Measurements from ENCODE around the gene KRT3. TPM values are rescaled to one million over a fixed set of nuclear protein-coding genes. Genes with fewer than 3 reads are reported as not detected.

Gene KRT3
- not detected in 2 replicates for total RNA-seq

DNA sequence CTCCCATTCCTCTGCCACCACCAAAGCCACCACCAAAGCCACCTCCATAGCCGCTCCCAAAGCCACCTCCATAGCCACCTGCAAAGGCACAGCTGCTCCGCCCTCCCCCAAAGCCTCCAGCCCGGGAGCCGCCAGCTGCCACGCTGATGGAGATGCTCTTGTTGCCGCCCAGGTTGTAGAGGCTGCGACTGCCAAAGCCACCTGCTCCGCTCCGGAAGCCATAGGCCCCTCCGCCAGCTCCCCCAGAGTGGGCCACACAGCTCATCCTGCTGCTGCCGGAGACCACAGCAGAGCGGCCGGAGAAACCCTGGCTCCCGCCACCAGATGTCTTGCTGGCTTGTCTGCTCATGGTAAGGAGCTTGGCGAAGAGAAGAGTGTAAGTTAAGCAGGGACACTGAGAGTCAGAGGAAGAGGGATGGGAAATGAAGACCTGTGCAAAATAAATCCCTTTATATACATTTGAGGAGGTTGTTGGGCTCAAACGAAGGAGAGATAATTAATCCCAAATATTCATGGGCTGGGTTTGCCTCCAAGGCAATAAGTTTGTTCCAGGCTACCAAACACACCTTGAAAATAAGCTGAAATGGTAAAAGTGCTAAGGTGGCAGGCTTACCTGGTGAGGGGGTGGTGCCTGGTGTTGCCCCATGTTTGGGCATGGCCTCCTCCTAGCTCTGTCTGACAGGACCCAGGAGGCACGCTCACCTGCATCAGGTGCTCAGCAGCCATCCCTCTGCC lies at the start of gene KRT3:
TSS of gene KRT3 (minus strand) at position 424 of the 735 bp plus-strand sequence. CDS start at position 349, 75 bp downstream.

DNA sequence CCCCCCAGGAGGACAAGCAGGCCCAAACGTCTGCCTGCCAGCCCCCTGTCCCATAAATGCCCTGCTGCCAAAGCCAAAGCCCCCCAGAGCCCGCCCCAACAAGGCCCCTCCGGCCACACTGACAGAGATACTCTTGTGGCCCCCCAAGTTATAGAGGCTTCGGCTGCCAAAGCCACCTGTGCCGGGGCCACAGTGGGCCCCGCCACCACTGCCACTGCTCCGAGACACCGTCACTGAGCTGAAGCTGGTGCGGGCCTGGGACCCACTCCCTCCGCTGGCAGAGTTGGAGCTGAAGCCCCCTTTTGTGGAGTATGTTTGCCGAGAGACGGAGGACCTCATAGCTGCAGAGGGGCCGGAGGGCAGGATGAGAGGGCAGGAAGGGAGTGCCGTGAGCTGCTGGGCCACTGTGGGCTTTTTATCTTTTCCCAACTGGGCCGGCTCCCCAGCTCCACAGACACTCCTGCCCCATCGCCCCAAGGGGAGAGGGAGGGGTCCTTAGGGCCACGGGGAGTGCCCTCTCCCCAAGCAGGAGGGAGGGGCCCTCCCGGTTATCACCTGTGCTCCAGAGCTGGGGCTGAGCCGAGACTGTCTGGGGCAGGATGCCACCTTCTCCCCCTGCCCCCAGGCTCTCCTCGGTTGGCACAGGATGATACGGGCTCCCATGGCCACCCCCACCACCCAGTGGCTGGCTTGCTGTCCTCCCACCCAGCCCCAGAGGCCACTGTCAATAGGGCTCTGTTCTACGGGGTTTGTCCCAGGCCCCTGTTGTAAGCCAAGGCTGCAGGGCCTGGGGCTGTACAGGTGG lies 38.2 kb upstream of the KRT3 start, which contains the start of gene KRT79:
TSS of gene KRT79 (minus strand) at position 390 of the 805 bp plus-strand sequence. CDS start at position 339, 51 bp downstream.

DNA sequence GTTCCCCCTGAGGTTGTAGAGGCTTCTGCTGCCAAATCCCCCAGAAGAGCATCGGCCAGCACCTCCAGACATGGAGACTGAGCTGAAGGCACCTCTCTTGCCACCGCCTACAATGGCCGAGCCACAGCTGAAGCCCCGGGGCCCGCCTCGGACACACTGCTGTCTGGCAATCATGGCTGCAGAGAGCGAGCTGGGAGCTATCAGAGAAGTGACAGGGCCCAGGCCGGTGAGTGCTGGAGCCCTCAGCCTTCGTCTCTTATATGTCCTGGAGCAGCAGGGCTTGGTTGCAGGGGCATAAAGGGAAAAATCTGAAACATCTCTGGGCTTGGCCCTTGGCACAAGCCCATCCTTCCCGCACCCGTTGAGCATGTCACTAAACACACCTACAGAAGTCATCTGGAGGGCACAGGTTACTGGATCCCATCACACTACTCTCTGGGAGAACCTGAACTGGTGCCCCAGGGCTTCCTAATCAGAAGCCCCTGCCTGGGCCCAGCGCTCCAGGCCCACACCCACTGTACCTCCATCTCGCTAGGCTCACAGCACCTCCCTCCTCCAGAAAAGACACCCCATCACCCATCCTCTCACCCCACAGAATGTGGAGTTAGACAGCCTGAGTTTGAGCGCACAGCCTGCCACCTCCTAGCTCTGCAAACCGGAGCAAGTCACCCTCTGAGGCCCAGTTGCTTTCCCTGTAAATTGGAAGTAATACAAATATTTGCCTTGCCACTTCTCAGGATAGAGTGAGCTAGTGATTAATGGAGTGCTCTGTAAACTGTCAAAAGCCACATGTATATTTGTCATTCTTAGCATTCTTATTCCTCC lies 18.2 kb upstream of the KRT3 start, which contains the start of gene KRT4:
TSS of gene KRT4 (minus strand) at position 232 of the 825 bp plus-strand sequence. CDS start at position 174, 58 bp downstream.

DNA sequence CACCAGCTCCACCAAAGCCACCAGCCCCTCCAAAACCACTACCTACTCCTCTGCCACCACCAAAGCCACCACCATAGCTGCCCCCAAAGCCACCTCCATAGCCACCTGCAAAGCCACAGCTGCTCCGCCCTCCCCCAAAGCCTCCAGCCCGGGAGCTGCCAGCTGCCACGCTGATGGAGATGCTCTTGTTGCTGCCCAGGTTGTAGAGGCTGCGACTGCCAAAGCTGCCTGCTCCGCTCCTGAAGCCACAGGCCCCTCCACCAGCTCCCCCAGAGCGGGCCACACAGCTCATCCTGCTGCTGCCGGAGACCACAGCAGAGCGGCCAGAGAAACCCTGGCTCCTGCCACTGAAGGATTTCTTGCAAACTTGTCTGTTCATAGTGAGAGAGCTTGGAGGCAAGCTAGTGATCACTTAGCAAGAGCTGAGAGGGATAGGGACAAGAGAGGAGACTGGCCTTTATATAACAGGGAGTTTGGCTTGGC lies 19.0 kb downstream of the KRT3 start, which contains the start of gene KRT76:
TSS of gene KRT76 (minus strand) at position 433 of the 483 bp plus-strand sequence. CDS start at position 379, 54 bp downstream.

Other genes with a start within 250 kb of the KRT3 start
- not detected in 2 replicates for gene KRT71, start 243.0 kb downstream of the KRT3 start, total RNA-seq
- not detected in 2 replicates for gene KRT74, start 222.3 kb downstream of the KRT3 start, total RNA-seq
- gene KRT72, start 194.7 kb downstream of the KRT3 start, total RNA-seq, result not detected in 2 replicates
- gene KRT73, start 177.6 kb downstream of the KRT3 start, total RNA-seq, result not detected in 2 replicates
- not detected in 2 replicates for gene KRT2, start 143.9 kb downstream of the KRT3 start, total RNA-seq
- not detected in 2 replicates for gene KRT1, start 115.7 kb downstream of the KRT3 start, total RNA-seq
- gene KRT77, start 92.6 kb downstream of the KRT3 start, total RNA-seq, result not detected in 2 replicates
- gene KRT76, start 18.8 kb downstream of the KRT3 start, total RNA-seq, result not detected in 2 replicates
- not detected in 2 replicates for gene KRT4, start 18.0 kb upstream of the KRT3 start, total RNA-seq
- not detected in 2 replicates for gene KRT79, start 38.2 kb upstream of the KRT3 start, total RNA-seq
- gene KRT78, start 52.9 kb upstream of the KRT3 start, total RNA-seq, result not detected in 2 replicates
- gene KRT8, start 109.0 kb upstream of the KRT3 start, total RNA-seq, result 48.8 and 158 TPM in 2 replicates
- 270 and 810 TPM in 2 replicates for gene KRT18, start 153.0 kb upstream of the KRT3 start, total RNA-seq
- gene EIF4B, start 210.3 kb upstream of the KRT3 start, total RNA-seq, result 528 and 820 TPM in 2 replicates